Heart right ventricle (tissue), 16 donors: Measurements from ENCODE around the gene PRODH2. TPM values are rescaled to one million over a fixed set of nuclear protein-coding genes. Genes with fewer than 3 reads are reported as not detected.

Experiments
- ATAC-seq, 8 donors: fragments of 200-7000 bp; cut with Tn5 transposase; one replicate each; pipeline ENCODE4 v1.9.1; 2020; ENCODE audit warnings: mild to moderate bottlenecking in 8 of 8, moderate library complexity in 8 of 8, moderate number of reproducible peaks in 1 of 8
- DNase-seq, 2 donors: peaks; one replicate each; pipeline ENCODE4 v3.0.0-alpha.2; 2020
- H3K27ac ChIP-seq, 10 donors: fragments of 200-600 bp; sonication (generic) in 2 of 10; one replicate each; pipeline versions ENCODE4 v1.5.0 to v1.8.0; 2020 to 2022; ENCODE audit warnings: mild to moderate bottlenecking in 3 of 10
- H3K27me3 ChIP-seq, 7 donors: fragments of 200-600 bp; one replicate each; pipeline ENCODE4 v1.8.0; 2021 to 2022; ENCODE audit warnings: mild to moderate bottlenecking in 2 of 7
- H3K36me3 ChIP-seq, 9 donors: fragments of 200-600 bp; sonication (generic) in 1 of 9; one replicate each; pipeline versions ENCODE4 v1.5.0 to v1.8.0; 2020 to 2022; ENCODE audit warnings: mild to moderate bottlenecking in 2 of 9
- H3K4me1 ChIP-seq, 9 donors: fragments of 200-600 bp; sonication (generic) in 1 of 9; one replicate each; pipeline versions ENCODE4 v1.5.0 to v1.8.0; 2020 to 2022; ENCODE audit warnings: mild to moderate bottlenecking in 4 of 9
- H3K4me3 ChIP-seq, 10 donors: fragments of 200-600 bp; sonication (generic) in 2 of 10; one replicate each; pipeline versions ENCODE4 v1.5.0 to v1.8.0; 2020 to 2022; ENCODE audit warnings: mild to moderate bottlenecking in 7 of 10, moderate library complexity in 2 of 10
- H3K9me3 ChIP-seq, 11 donors: fragments of 200-600 bp in 10 of 11; sonication (generic) in 2 of 11; one replicate each; pipeline versions ENCODE4 v1.5.0 to v1.8.0; 2013 to 2022; ENCODE audit warnings: mild to moderate bottlenecking in 2 of 11, control low read depth in 1 of 11, moderate library complexity in 1 of 11
- CTCF ChIP-seq, 9 donors: fragments of 200-600 bp; sonication (generic) in 2 of 9; IDR thresholded peaks; one replicate each; pipeline versions ENCODE4 v1.5.0 to v1.8.0; 2021 to 2022; ENCODE audit warnings: antibody characterized with exemption in 9 of 9, mild to moderate bottlenecking in 5 of 9, moderate library complexity in 1 of 9
- WGBS, 2 donors: extraction: QIAGEN DNeasy Blood & Tissue Kit; methylation state at CpG; one replicate each; pipeline ENCODE4 v1.1.7; 2013; ENCODE audit warnings: inconsistent platforms in 1 of 2; 5-methylcytosine and 5-hydroxymethylcytosine counted together
- intact Hi-C, 10 donors: fragments of 100-400 bp; cut with DNase I; formaldehyde crosslinking; loops; one replicate each; pipeline versions ENCODE4 v1.11.1 to v1.14.2; 2022
- polyA plus RNA-seq, 2 donors: library from polyadenylated mRNA; stranded (reverse); fragments of 200-250 nt; gene quantifications; one replicate each; pipeline ENCODE4 v1.2.3, GENCODE V29; 2013
- total RNA-seq, 10 donors: library from RNA; stranded (reverse); fragmentation: NEBNext Ultra II Directional in 3 of 10; extraction: Animal tissue kit (Norgen Biotek cat#: 25700) in 3 of 10; gene quantifications; one replicate each; pipeline versions ENCODE4 v1.2.1 to v1.2.4, GENCODE V29; 2021 to 2023
- donor health status: Arrhythmogenic right ventricular cardiomyopathy.
- donor health status: ischemic (EF 13 %, LVEDD 7.1; RV severe dilation, severe dysfunction).
- donor health status: healthy with polysubstance abuse.
- donor health status: DM: no; HTN: yes; CAD: no.
- donor health status: DM: no; HTN: no; CAD: no.
- donor health status: ischemic (EF 25% LVEDD 6.9; RV normal size, moderate dysfunction).
- donor health status: ischemic (EF 25% LVEDD 5.7; RV mildly dilated, moderate dysfunction).
- donor health status: healthy.
- donor health status: DM: yes; HTN: yes; CAD: no.
- donor health status: Ischemic cardiomyopathy.
- donor health status: ischemic (EF 35%, LVEDD 5.7; RV mildly dilated, moderate dysfunction).
- donor health status: nonischemic (EF 11% LVEDD 7.7; RV severe dilation, severe dysfunction).
- donor health status: DM: yes; HTN: yes; CAD: no.
- donor health status: PGD.
- donor health status: ischemic (EF 29% LVEDD 5.4; RV normal size, mild dysfunction).
- donor health status: nonischemic (EF 23%, LVEDD 6.1; RV moderate dilation, normal function).

The PRODH2 gene
- total and polyA plus RNA-seq, 12 donors = not detected

GRCh38 chr19:35784503-35785338 lies 27.9 kb downstream of the PRODH2 start:
- H3K27me3 ChIP-seq = no peaks in the 10 kb centered on the region
- no peak overlapping the region for H3K27ac ChIP-seq
- intact Hi-C loops = no loop called here
- H3K4me1 ChIP-seq = no peaks in the 10 kb centered on the region
- ATAC-seq (no peak), DNase-seq (no peak)
- peaks cover 0 to 49% (median 0%) of the 10 kb centered on the region in 9 donors for H3K36me3 ChIP-seq
- no peaks in the 10 kb centered on the region for H3K9me3 ChIP-seq
- TF ChIP-seq CTCF (IDR thresholded peaks at IDR 0.05) = no peak
- no peak overlapping the region for H3K4me3 ChIP-seq
- 81 to 84% methylated on average over 37 to 45 of the region's 45 CpGs for WGBS, 2 donors

GRCh38 chr19:35783469-35784434 lies 28.9 kb downstream of the PRODH2 start:
- no peak for ATAC-seq
- peaks cover 0 to 58% (median 0%) of the 10 kb centered on the region in 9 donors for H3K36me3 ChIP-seq
- intact Hi-C loops = no loop called here
- 82 to 87% methylated on average over 27 to 28 of the region's 28 CpGs for WGBS, 2 donors
- H3K27me3 ChIP-seq = no peaks in the 10 kb centered on the region
- no peak overlapping the region for H3K27ac ChIP-seq
- DNase-seq = no peak
- TF ChIP-seq CTCF (IDR thresholded peaks at IDR 0.05) = no peak
- H3K9me3 ChIP-seq = no peaks in the 10 kb centered on the region
- no peaks in the 10 kb centered on the region for H3K4me1 ChIP-seq
- H3K4me3 ChIP-seq = no peak overlapping the region

GRCh38 chr19:35782589-35782988 lies 30.1 kb downstream of the PRODH2 start:
- ATAC-seq = no peak
- no peak for DNase-seq
- Histone ChIP-seq H3K9me3 (no peaks in the 10 kb centered on the region), H3K36me3 (peaks cover 0 to 69% (median 0%) of the 10 kb centered on the region in 9 donors), H3K4me1 (no peaks in the 10 kb centered on the region), H3K4me3 (no peak overlapping the region), H3K27ac (no peak overlapping the region), H3K27me3 (no peaks in the 10 kb centered on the region)
- no peak for TF ChIP-seq CTCF (IDR thresholded peaks at IDR 0.05)
- intact Hi-C loops = no loop called here
- WGBS, 2 donors = 97 to 98% methylated on average over 12 of the region's 12 CpGs

GRCh38 chr19:35781650-35782049 lies 31.0 kb downstream of the PRODH2 start:
- no peaks in the 10 kb centered on the region for H3K9me3 ChIP-seq
- no peak overlapping the region for H3K27ac ChIP-seq
- TF ChIP-seq CTCF (IDR thresholded peaks at IDR 0.05) = no peak
- no peaks in the 10 kb centered on the region for H3K27me3 ChIP-seq
- WGBS, 2 donors = 78 to 84% methylated on average over 7 to 9 of the region's 9 CpGs
- no peak overlapping the region for H3K4me3 ChIP-seq
- DNase-seq (no peak), ATAC-seq (no peak)
- H3K4me1 ChIP-seq = no peaks in the 10 kb centered on the region
- intact Hi-C loops = no loop called here
- H3K36me3 ChIP-seq = peaks cover 0 to 71% (median 0%) of the 10 kb centered on the region in 9 donors
